UCSD-AML1 (cell line): ENCODE measurements around the gene RETREG2.

Source experiments
- DNase-seq: peaks from one replicate; lab custom pipeline; 2025; ENCODE audit not compliant: unreplicated experiment; lab: John Stamatoyannopoulos, UW

The RETREG2 gene, protein sequence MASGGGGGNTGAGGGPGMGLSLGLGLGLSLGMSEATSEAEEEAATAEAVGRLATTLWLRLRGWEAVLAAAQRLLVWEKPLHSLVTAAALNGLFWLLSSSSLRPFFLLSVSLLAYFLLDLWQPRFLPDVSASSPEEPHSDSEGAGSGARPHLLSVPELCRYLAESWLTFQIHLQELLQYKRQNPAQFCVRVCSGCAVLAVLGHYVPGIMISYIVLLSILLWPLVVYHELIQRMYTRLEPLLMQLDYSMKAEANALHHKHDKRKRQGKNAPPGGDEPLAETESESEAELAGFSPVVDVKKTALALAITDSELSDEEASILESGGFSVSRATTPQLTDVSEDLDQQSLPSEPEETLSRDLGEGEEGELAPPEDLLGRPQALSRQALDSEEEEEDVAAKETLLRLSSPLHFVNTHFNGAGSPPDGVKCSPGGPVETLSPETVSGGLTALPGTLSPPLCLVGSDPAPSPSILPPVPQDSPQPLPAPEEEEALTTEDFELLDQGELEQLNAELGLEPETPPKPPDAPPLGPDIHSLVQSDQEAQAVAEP

DNA sequence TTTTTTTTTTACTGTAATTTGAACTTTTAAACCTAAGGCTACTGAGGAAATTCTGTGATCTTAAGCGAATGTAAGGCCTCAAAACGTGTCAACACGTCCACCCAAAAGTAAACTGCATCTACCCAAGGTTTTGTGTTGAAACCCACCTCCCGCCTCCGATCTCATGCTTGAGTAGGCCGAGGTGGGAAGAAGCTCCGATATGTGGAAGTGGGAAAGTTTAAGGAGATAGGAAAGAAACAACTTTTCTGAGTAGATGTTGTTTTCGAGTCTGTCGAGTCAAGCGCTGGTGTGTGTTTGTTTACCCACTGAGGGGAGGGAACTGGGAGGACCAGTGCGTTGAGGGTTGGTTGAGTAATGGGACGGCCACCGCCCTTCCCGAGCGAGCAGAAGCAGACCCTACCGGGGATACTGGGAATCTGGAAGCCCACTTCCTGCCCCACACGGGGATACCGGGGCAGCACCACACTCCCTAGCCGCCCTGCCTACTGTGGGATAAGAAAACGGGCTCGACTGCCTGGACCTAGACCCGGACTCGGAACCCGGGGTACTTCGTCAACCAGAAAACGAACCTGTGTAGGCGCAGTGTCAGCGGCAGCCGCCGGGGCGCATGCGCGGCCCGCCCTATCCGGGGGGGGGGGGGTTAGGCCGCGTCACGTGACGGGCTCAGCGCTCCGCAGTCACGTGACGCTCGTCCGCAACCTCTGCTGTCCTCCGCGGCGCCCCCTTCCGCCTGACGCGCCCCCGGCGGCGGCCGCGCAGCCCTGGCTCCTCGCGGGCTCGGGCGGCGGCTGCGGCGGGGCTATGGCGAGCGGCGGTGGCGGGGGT lies at the start of gene RETREG2:
Gene RETREG2, plus strand, starts transcription at position 724 of the 825 bp plus-strand sequence. Its CDS starts 78 bp downstream, at position 802.
- DNase-seq, result peak; percentile 90

DNA sequence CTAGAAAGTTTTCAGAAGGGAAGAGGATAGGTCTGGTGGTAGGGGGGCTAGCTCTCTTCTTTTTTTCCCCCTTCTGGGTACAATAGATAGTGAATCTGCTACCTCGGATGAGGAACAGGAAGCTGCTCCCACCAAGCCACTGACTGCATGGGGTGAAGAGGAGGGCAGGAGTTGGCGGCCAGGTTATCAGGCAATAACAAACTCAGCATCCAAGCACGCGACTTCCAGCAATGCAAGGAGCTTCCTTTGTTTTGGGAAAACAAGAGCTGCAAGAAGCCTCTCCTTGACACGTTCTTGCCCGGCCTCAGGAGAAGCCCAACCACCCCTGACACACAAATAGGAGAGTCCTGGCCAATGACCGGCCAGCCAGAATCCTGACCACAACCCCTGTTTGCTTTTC lies 49.7 kb upstream of the RETREG2 start:
- peak; percentile 23 for DNase-seq

DNA sequence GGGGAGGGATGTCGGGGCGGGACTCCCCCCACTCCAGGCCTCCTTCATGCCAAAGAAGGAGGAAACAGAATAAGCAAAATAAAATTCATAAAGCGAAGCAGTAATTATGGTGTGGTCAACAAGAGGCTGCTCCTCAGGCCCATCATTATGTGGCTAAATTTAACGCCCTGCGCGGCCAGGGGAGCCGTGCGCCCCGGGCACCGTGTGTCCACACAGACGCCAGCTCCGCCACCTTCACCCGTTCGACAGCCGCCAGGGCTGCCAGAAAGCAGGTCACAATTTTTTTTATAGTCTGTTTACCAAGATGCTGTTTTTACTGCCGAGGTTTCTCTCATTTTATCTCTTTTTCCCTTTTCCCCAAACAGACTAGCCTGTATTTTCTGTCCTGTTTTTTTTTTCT lies 48.5 kb upstream of the RETREG2 start:
- no peak for DNase-seq

DNA sequence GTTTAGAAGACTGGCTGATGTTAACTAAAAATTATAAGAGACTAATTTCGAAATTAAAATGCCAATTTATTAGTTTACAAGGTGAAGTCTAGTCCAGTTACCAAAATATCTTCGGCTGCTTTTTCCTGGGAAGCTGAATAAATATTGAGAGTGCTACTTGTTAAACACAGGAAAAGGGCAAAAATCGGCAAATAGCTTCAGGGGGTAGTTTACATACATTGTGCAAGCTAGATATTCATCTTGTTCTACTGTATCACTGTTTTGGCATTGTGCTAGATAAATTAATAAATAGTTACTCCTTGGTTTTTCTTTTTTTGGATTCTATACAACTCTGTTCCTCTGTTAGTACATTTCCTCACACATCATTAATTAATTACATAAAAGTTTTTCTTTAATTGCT lies 46.7 kb upstream of the RETREG2 start:
- no peak for DNase-seq

DNA sequence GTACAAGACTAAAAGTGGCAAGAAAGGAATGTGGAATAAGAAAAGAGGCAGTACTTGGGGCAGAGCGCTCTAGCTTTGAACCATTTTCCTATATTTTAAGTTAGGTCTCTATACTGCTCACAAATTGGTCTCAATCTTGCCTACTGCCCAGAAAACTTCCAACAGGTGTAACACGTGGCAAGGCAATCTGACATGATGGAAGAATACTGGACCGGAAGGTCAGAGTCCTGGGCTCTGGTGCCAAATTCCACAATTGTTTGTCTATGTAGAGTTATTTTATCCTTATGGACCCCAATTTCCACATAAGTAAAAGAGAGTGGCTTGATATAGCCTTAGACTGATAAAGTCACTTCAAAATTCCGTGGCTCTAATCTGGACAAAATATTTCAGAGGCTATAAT lies 46.3 kb upstream of the RETREG2 start:
- DNase-seq, result no peak

DNA sequence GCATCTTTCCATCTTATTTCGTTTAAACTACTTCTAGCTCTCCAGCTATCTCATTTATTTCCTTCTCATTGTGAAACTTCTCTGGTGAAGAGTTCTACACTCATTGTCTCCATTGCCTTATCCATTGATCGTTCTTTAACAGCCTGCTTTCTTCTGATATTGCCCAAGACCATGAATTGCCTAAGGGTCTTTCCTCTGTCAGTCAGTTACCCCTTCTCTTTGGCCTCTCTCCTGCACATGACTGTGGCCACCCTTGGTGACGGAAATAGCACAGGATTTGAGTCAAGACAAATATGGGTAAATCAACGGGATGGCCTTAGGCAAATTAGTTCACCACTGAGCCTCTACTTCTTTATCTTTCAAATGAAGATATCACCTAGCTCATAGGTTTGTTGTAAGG lies 44.1 kb upstream of the RETREG2 start:
- DNase-seq, result no peak

DNA sequence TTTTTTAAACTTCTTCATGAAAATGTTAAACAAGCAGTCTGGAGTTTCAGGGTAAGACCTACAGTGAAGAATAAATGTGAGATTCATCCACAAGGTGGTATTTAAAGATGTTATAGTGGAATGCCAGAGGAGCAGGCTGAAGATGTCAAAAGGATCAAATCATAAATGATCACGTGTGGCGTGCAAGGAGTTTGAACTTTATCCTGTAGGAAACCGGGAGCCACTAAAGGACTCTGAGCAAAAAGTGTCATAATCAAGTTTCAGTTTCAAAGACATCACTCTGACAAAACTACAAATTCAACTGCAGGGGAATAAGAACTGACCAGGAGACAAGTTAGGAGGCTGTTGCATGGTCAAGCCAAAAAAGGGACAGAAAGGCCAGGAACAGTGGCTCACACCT lies 37.4 kb upstream of the RETREG2 start:
- DNase-seq, result no peak

DNA sequence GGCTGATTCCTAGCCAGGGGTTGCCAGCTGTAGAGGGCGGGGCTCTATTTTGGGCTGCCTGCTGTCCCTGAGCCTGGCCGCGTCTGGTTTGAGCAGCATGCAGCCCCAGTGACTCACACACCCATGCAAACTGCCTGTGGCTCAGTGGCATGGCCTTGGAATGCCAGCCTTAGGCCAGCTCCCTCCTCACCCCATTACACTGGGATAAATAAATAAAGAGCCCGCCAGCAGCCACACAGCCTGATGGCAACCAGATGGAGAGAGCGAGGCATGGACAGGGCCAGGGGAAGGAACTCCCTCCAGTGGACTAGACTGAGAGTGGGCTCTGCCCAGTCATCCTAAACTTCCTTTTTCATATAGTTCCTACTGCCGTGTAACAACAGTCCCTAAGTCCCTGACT lies 35.7 kb upstream of the RETREG2 start:
- no peak for DNase-seq

DNA sequence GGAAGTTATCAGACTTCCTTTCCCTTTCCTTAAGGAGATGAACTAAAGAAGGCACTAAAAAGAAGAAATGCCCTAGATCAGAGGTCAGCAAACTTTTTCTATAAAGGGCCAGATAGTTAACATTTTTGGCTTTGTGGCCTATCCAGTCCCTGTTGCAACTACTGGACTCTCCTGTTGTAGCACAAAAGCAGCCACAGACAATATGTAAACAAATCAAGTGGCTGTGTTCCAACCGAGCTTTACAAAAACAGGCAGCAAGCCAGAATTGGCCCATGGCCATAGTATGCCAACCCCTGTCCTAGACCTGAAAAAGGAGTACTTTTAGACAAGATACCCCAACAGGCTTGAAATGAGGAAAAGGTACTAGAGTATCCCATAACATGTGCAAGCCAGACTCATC lies 28.4 kb upstream of the RETREG2 start:
- no peak for DNase-seq

DNA sequence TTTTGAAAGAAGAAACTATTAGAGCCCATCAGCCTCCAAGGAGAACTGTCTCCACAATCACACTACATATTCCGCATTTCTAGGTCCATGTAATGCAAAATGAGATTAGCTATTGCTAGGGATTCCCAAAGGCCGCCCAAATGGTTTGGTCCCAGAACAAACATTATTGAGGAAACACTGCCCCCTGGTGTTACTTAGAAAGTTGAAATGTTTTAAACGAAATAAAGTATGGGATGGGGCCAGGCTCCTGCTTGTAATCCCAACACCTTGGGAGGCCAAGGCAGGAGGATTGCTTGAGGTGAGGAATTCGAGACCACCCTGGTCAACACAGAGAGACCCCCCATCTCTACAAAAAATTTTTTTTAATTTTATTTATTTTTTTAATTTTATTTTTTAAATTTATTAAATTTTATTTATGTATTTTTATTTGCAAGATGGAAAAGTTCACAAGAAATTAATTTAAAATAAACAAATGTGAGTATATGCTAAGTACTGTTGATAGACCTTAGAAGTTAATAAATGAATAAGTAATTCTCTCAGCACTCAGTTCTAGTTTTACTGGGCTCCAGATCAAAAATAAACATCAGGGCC lies 22.9 kb upstream of the RETREG2 start:
- DNase-seq, result no peak

DNA sequence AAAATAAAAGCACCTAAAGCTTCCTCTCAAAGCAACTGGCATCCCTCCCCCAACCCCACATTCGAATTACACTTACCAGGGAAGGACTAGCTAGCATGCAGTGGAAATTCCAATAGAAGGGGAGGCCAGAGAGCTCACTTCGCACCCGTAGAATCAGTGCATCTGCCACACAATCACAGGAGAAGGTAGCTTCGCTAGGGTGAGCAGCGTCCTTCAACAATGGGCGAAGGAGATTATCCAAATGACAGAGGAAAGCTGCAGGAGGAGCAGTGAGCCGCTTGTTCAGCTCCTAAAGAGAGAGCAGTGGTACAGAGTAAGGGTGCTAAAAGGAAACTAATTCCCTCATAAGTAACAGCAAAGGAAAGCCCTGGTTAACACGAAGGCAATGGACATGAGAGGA lies 20.7 kb upstream of the RETREG2 start:
- DNase-seq, result no peak

DNA sequence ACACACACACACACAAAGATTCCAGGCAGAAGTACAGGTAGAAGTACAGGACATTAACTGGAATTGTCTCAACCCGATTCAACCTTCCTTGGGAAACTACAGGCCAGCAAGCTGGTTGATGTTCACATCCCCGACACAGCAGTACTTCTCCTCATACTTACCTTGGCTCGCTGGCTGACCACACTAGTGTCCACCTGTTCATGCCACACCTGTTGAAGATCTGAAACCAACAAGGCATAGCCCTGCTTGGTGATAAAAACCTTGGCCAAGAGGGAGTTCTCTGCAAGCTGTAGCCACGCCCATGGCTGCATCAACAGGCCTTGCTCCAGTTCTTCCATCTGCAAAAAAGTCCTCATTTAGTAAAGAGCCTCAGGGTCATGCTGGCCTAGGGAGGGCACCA lies 20.1 kb upstream of the RETREG2 start:
- no peak for DNase-seq

DNA sequence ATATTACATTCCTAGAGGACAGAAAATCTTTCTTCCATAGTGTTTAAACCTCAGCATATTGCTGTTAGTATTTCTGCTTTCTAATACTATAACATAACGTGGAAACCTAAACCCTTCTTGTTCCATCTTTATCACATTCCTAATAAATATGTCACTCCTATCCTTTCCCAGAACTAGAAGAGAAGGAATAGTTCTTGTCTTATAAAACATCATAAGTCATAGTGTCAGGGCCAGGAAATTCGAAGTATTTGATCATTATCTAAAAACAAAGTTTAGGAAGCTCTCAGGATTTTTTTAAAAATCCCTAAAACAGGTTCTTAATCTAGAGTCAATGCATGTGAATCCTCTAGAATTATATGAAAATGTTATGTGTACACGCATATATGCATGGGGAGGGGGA lies 19.5 kb upstream of the RETREG2 start:
- no peak for DNase-seq

DNA sequence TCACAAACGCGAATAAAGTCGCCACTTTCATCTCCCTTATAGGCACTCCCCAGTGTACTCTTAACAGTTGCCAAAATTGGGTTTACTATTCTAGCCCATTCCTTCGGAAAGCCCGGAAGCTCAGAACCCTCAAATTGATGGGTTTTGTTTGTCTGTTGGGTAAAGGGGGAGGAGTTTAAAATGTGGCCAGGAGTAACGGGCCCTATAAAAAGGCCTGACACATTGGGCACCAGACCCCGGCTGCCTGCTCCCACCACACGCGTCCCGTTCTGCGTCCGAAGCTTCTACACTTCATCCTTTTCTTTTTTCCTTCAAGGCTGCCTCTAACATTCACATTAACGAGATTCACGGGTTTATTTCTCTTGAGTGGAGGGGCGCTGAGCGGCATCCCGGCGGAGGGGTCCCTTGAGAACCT lies 18.3 kb upstream of the RETREG2 start:
- DNase-seq, result no peak

DNA sequence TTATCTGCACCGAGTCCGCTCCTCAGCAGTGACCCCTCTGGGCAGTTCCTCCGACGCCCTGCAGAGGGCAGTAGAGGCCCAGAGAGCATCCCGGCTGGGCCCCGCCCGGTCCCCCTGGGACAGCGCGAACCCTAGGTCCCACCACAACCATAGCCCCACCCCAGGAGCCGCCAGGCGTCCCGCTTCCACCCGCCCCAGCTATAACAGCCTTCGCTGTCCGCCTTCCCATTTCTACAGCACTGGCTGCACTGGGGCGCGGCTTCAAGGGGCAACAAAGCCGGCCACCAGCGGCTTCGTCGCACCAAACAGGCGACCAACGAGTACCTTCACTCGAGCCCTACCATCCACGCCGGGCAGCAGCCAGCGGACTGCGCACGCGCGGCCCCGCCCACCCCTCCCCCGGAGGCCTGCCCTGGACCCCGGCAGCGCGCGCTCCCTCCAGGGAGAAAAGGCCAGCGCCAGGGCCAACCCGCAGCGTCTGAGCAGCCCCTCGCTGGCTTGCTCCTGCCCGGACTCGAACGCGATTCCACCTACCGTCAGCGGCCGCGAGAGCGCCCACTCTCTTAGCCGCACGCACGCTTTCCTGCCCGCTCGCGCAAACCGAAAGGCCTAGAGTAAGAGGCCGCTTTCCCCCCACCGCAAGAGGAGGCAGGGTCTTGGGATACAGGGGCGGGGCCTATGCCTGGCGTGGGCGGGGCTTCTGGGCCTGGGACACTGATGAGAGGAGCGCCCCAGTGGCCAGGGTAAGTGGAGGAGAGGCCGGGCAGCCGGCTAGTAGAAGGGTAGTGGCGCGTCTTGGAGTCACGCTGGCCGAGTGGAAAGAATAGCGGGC lies 17.7 kb upstream of the RETREG2 start, which contains the start of gene NHEJ1:
Gene NHEJ1, minus strand, starts transcription at position 630 of the 832 bp plus-strand sequence. CDS start 2,453 bp downstream, outside the sequence.
- DNase-seq, result peak; percentile 95

DNA sequence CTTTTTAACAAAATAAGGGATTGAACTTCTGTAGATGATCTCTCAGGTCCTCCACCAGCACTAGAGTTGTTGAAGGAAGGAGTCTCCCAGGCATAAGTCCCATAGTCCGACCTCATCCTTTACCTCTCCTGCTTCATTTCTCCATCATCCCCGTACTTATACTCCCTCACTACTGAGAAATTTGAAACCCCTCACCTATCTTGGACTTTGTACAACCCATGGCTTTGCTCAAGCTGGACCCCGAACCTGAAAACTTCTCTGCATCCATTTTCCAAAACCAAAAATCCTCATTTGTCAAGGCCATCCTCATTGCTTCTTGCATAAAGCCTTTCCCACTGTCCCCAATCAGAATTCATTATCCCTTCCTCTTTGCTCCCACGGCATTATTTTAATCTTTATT lies 17.0 kb upstream of the RETREG2 start:
- no peak for DNase-seq

DNA sequence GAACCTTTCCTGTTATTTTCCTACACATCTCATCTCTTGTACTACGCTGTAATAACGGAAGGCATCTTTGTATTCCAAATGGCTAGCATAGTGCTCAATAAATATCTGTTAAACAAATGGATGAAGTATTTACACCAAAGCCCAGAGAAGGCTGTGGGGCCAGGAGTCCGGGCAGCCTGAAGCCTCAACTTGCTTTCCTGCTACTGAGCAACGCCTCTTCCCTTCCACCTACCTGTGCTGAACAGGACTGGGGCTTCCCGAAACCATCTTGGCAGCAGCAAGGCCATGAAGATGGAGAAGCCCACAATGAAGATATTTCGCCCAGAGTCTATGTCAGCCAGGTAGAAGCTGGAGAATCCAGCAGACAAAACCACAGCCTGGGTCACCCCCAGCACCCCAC lies 14.9 kb upstream of the RETREG2 start:
- no peak for DNase-seq

DNA sequence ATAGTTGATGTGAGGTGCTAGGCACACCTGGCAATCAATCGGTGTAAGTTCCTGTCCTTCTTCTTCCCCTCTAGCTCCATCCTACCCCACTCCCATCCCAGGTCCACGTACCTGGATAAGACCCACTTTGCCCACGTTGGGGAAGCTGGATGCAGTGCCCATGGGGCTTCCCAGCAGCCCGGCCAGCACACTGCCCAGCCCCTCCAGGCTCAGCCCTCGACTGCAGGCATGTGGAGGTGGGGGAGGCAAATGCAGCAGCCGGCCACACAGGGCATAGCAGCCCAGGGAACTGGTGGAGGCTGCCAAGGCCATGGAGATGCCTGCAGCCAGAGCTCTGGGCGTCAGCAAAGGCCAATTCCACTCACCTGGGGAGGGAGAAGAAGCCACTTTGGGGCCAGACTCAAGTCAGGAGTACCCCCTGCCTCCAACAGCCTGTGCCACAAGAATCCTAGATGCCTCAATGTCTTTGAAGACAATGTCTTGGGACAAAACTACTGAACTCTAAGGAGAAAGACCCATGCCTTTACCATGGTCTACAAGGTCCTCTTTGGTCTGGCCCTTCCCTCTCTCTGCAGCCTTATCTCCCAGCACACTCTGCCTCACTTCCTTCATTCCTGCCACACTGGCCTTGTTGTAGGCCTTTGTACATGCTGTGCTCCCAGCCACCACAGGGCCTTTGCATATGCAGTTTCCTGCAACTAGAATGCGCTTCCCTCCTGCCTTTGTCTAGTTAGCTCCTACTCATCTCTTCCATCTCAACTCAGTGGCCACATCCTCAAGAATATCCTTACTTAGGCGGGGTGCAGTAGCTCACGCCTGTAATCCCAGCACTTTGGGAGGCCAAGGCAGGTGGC lies 12.8 kb upstream of the RETREG2 start:
- DNase-seq, result no peak

DNA sequence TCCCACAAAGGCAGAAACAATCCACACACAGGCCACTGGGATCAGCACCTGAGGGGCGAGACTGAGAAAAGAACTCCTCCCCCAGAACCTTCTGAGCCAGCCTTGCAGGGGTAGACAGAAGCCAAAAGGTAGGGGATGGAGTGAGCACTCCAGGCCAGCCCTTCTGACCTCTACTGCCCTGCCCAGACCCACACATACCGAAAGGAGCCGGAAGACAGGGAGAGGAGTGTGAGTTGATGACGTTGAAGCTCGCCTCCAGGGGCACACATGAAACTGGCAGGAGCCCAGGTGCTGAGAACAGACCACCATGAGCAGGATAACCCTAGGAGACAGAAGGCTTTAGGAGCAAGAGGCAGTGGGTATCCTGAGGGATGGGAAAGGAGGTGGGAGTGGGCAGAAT lies 10.1 kb upstream of the RETREG2 start:
- DNase-seq, result no peak

DNA sequence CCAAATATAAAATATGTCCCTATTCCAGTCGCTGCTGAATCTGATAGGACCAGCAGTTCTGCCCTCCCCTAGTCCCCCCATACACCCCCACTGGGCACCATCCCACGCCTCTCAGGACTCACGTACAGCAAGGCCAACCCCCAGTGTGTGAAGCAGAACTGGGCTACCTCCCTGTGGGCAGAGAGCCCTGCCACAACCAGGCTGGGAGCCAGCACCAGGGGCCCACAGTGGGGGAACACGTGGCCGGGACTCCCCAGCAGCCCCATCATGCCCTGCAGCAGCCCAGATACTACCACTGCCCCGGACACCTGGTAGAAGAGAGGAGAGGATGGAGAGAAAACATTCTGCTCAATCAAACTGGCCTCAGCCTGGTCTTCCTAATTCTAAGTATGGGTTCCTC lies 9.5 kb upstream of the RETREG2 start:
- DNase-seq, result no peak
